ENCODE data around the gene MLLT10.

- TF ChIP-seq POLR2A (IDR thresholded peaks at IDR 0.05; ENCODE audit: extremely low read depth, insufficient read length) (no peak), MYC (IDR thresholded peaks at IDR 0.05; ENCODE audit: low read depth, low read length) (no peak)
- TF ChIP-seq, protein P1, sequence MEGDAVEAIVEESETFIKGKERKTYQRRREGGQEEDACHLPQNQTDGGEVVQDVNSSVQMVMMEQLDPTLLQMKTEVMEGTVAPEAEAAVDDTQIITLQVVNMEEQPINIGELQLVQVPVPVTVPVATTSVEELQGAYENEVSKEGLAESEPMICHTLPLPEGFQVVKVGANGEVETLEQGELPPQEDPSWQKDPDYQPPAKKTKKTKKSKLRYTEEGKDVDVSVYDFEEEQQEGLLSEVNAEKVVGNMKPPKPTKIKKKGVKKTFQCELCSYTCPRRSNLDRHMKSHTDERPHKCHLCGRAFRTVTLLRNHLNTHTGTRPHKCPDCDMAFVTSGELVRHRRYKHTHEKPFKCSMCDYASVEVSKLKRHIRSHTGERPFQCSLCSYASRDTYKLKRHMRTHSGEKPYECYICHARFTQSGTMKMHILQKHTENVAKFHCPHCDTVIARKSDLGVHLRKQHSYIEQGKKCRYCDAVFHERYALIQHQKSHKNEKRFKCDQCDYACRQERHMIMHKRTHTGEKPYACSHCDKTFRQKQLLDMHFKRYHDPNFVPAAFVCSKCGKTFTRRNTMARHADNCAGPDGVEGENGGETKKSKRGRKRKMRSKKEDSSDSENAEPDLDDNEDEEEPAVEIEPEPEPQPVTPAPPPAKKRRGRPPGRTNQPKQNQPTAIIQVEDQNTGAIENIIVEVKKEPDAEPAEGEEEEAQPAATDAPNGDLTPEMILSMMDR (IDR thresholded peaks at IDR 0.05; ENCODE audit: low read depth, low read length): no peak
- TF ChIP-seq, protein P2, sequence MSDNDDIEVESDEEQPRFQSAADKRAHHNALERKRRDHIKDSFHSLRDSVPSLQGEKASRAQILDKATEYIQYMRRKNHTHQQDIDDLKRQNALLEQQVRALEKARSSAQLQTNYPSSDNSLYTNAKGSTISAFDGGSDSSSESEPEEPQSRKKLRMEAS (IDR thresholded peaks at IDR 0.05; ENCODE audit: low read depth, low read length): no peak
Measured at GRCh38 chr10:21655236-21655635, 121.2 kb downstream of the MLLT10 start.

Data from NB4 (cell line).